ENCODE results near the gene AATF. TPM values are rescaled to one million over a fixed set of nuclear protein-coding genes. Genes with fewer than 3 reads are reported as not detected.

AATF gene
- total RNA-seq: 100 to 1,000 TPM; 159 to 191 (median 177) TPM

DNA sequence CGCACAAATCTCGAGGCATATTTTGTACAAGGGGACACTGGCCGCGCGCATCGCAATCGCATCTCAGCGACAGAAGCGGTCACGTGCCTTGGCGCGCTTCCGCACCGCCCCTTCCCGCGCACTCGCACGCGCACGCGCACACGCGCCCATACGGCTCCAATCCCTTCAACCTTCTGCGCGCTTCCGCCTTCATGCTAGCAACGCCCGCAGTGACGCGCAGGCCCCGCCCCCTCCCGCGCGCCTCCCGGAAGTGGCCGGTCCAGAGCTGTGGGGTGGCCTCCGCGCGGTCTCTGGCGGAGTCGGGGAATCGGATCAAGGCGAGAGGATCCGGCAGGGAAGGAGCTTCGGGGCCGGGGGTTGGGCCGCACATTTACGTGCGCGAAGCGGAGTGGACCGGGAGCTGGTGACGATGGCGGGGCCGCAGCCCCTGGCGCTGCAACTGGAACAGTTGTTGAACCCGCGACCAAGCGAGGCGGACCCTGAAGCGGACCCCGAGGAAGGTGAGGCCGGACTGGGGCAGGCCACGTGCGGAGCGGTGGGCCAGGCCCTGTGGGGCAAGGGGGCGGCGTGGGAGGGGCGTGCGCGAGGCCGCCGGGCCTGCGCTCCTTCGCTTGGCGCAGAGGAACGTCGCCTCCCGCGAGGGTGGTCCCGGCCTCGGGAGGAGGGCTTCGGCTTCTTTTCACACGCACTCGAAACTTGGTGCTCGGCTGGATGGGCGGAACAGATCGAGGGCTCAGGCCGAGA is at the start of gene AATF:
TSS of gene AATF (plus strand) at position 238 of the 744 bp plus-strand sequence. CDS start at position 410, 172 bp downstream.
- Mint-ChIP-seq H3K4me3 (peak within 1 kb of the TSS; percentile 98), H3K27me3 (ENCODE audit: low read depth) (peaks cover 35% of the 10 kb centered on the region), H3K4me1 (ENCODE audit: low read depth) (peaks cover 46% of the 10 kb centered on the region), H3K9me3 (no peaks in the 10 kb centered on the region), H3K36me3 (ENCODE audit: insufficient read depth) (peaks cover 37% of the 10 kb centered on the region)
- ATAC-seq: peak; percentile 97 to 98
- DNase-seq: peak; percentile 94

DNA sequence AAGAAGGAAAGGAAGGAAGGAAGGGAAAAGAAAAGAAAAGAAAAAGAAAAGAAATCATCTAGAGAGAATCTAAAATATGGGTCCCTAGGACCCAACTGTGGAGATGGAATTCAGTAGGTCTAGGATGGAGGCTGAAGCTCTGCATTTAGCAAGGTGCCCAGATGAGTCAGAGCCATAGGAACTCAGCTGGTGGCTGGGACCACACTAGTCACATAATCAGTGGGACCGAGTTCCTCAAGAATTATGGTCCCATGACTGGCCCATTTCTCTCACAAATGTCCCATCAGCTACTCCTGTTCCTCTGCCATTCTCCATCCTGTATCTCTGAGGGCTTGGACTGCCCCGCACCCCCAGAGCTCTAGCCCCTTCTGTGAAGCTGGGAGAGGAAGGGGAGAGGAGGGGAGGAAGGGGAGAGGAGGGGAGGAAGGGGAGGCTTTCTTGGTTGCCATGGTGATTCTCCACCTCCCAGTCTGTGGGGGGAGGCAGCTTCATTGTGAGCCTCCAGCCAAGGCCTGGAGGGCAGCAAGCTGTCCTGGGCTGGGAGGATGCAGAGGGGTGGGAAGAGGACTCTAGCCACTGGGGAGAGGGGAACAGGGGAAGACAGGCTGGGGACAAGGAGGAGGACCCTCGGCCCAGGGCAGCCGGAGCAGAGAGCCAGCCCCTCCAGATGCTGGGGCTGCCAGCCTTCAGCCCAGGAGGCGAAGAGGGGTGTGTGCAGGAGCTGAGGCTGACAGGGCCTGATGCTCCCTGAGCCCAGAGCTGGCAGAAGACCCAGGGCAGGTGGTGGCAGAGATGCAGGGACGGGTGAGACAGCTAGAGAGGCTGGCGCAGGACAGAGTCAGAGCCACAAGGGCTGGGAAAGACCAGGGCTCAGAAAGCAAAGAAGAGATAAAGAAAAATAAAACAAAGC is 49.2 kb upstream of the AATF start:
- Mint-ChIP-seq H3K4me3 (no peak overlapping the region), H3K36me3 (ENCODE audit: insufficient read depth) (no peaks in the 10 kb centered on the region), H3K9me3 (no peaks in the 10 kb centered on the region), H3K4me1 (ENCODE audit: low read depth) (no peaks in the 10 kb centered on the region), H3K27me3 (ENCODE audit: low read depth) (peaks cover 14% of the 10 kb centered on the region)
- ATAC-seq (no peak), DNase-seq (no peak)

GRCh38 chr17:36900160-36900512 is 48.6 kb upstream of the AATF start:
- no peaks in the 10 kb centered on the region for H3K9me3 Mint-ChIP-seq
- ATAC-seq (no peak), DNase-seq (no peak)

DNA sequence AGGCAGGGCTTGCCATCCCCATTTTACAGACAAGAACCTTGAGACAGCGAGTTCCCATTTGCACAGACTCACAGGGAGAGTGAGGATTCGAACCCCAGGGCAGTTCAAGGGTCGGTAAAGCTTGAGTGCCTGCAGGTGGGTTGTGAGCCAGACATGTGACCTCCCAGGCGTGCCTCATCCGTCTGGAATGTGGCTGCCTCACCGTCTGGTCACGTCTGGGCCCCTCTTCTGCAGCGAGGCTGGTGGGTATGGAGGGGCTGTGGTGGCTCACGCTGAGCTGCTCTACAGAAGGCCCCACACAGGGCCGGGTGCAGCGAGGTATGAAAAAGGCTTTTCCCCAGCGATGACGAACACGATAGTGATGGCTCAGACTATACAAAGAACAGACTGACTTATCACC is 47.2 kb upstream of the AATF start:
- ATAC-seq (no peak), DNase-seq (no peak)
- Mint-ChIP-seq H3K9me3 (no peaks in the 10 kb centered on the region), H3K4me1 (ENCODE audit: low read depth) (no peaks in the 10 kb centered on the region), H3K4me3 (no peak overlapping the region), H3K36me3 (ENCODE audit: insufficient read depth) (no peaks in the 10 kb centered on the region), H3K27me3 (ENCODE audit: low read depth) (peaks cover 16% of the 10 kb centered on the region)

More at GRCh38 chr17:36900160-36900512, 48.6 kb upstream of the AATF start:
- Mint-ChIP-seq H3K36me3 (ENCODE audit: insufficient read depth) (no peaks in the 10 kb centered on the region), H3K4me1 (ENCODE audit: low read depth) (no peaks in the 10 kb centered on the region), H3K27me3 (ENCODE audit: low read depth) (peaks cover 13% of the 10 kb centered on the region), H3K4me3 (no peak overlapping the region)

- H3K4me1 Mint-ChIP-seq (ENCODE audit: low read depth): no peaks in the 10 kb centered on the region
- ATAC-seq (no peak), DNase-seq (no peak)
- peaks cover 36% of the 10 kb centered on the region for H3K27me3 Mint-ChIP-seq (ENCODE audit: low read depth)
- no peaks in the 10 kb centered on the region for H3K36me3 Mint-ChIP-seq (ENCODE audit: insufficient read depth)
- H3K9me3 Mint-ChIP-seq: no peaks in the 10 kb centered on the region
- no peak overlapping the region for H3K4me3 Mint-ChIP-seq
These were observed 41.3 kb upstream of the AATF start for GRCh38 chr17:36907407-36907806.

DNA sequence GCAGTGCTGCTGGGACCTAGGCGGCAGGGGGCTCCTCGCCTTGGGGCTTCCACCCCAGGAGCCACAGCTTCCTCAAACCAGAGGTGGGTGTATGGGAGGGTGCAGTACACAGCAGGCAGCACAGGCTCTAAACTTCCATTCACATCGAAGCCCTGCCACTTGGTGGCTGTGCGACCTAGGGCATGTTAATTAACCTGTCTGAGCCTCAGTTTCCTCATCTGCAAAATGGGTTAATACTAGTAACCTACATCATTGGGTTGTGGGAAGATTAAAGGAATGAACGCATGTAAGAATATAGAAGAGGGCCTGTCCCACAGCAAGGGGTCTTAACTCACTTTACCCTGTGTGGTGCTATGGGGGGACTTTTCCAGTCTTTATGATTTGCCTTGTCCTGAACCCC is 38.2 kb upstream of the AATF start:
- Mint-ChIP-seq H3K4me1 (ENCODE audit: low read depth) (no peaks in the 10 kb centered on the region), H3K27me3 (ENCODE audit: low read depth) (peaks cover 37% of the 10 kb centered on the region), H3K9me3 (no peaks in the 10 kb centered on the region), H3K36me3 (ENCODE audit: insufficient read depth) (no peaks in the 10 kb centered on the region), H3K4me3 (no peak overlapping the region)
- DNase-seq (no peak), ATAC-seq (no peak)

GRCh38 chr17:36911001-36911400 is 37.8 kb upstream of the AATF start:
- Mint-ChIP-seq H3K9me3 (no peaks in the 10 kb centered on the region), H3K4me3 (no peak overlapping the region), H3K27me3 (ENCODE audit: low read depth) (peaks cover 37% of the 10 kb centered on the region), H3K36me3 (ENCODE audit: insufficient read depth) (no peaks in the 10 kb centered on the region), H3K4me1 (ENCODE audit: low read depth) (no peaks in the 10 kb centered on the region)
- no peak for DNase-seq
- no peak for ATAC-seq

- ATAC-seq: no peak
- Mint-ChIP-seq H3K9me3 (no peaks in the 10 kb centered on the region), H3K4me3 (no peak overlapping the region), H3K27me3 (ENCODE audit: low read depth) (peaks cover 31% of the 10 kb centered on the region), H3K36me3 (ENCODE audit: insufficient read depth) (no peaks in the 10 kb centered on the region), H3K4me1 (ENCODE audit: low read depth) (peaks cover 2% of the 10 kb centered on the region)
- no peak for DNase-seq
These were observed 35.6 kb upstream of the AATF start for GRCh38 chr17:36913132-36913531.

GRCh38 chr17:36918211-36918691 is 30.5 kb upstream of the AATF start:
- ATAC-seq (no peak), DNase-seq (no peak)
- Mint-ChIP-seq H3K36me3 (ENCODE audit: insufficient read depth) (no peaks in the 10 kb centered on the region), H3K27me3 (ENCODE audit: low read depth) (peaks cover 41% of the 10 kb centered on the region), H3K4me3 (no peak overlapping the region), H3K9me3 (no peaks in the 10 kb centered on the region), H3K4me1 (ENCODE audit: low read depth) (peaks cover 19% of the 10 kb centered on the region)

GRCh38 chr17:36919407-36919968 is 29.3 kb upstream of the AATF start:
- H3K9me3 Mint-ChIP-seq: no peaks in the 10 kb centered on the region
- H3K27me3 Mint-ChIP-seq (ENCODE audit: low read depth): peaks cover 42% of the 10 kb centered on the region
- H3K36me3 Mint-ChIP-seq (ENCODE audit: insufficient read depth): no peaks in the 10 kb centered on the region

DNA sequence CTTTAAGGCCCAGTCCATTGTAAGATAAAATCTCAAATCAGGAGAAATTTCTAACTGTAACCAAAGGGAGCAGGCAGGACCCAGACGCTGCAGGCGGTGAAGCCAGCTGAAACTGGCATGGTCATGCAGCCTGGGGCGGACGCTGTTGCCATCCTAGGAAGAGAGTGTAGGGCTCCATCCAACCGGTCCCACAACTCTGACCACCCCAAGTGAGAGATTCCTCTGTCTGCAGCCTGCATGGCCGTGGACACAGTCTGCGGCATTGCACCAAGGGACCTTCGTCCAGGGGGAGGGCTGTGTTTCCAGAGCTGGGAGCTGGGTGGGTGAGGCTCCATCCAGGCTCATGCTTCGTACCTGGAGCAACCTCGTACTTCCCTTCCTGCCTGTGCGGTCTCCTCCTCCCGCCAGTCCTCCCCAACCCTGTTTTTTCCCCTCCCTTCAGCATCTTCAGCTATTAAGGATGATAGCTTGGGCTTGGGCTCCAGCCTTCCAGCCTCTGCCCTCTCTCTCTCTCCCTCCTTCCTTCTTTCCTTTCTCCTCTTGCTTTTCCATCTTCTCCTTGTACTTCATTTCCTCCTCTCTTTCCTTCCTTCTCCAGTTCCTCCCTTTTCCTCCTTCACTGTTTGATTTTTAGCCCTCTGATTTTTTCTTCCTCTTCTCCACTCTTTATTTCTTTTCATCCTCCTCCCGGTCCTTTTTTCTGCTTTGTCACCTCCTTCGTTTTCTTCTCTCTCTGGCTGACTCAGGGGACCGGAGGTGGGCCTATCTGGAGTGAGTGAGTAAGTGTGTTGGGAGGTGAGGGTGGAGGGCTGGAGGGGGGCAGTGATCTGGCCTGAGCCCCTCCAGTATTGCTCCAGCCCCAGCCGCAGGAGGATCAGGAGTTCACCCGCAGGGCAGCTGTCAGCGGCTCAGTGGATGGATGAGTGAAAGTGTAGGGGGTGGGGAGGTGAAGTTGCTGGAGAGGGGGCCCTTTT is 28.4 kb upstream of the AATF start:
- Mint-ChIP-seq H3K9me3 (no peaks in the 10 kb centered on the region), H3K36me3 (ENCODE audit: insufficient read depth) (no peaks in the 10 kb centered on the region), H3K4me3 (peak overlapping the region; percentile 8), H3K4me1 (ENCODE audit: low read depth) (peaks cover 19% of the 10 kb centered on the region), H3K27me3 (ENCODE audit: low read depth) (peaks cover 39% of the 10 kb centered on the region)
- ATAC-seq (peak; percentile 45 to 47), DNase-seq (no peak)

More at GRCh38 chr17:36919407-36919968, 29.3 kb upstream of the AATF start:
- DNase-seq (no peak), ATAC-seq (no peak)
- H3K4me1 Mint-ChIP-seq (ENCODE audit: low read depth): peaks cover 19% of the 10 kb centered on the region
- H3K4me3 Mint-ChIP-seq: no peak overlapping the region

- DNase-seq (no peak), ATAC-seq (peak; percentile 89 to 93)
- H3K36me3 Mint-ChIP-seq (ENCODE audit: insufficient read depth): no peaks in the 10 kb centered on the region
- peaks cover 19% of the 10 kb centered on the region for H3K4me1 Mint-ChIP-seq (ENCODE audit: low read depth)
- H3K4me3 Mint-ChIP-seq: no peak overlapping the region
- peaks cover 38% of the 10 kb centered on the region for H3K27me3 Mint-ChIP-seq (ENCODE audit: low read depth)
- no peaks in the 10 kb centered on the region for H3K9me3 Mint-ChIP-seq
These were observed 27.5 kb upstream of the AATF start for GRCh38 chr17:36921095-36921851.

DNA sequence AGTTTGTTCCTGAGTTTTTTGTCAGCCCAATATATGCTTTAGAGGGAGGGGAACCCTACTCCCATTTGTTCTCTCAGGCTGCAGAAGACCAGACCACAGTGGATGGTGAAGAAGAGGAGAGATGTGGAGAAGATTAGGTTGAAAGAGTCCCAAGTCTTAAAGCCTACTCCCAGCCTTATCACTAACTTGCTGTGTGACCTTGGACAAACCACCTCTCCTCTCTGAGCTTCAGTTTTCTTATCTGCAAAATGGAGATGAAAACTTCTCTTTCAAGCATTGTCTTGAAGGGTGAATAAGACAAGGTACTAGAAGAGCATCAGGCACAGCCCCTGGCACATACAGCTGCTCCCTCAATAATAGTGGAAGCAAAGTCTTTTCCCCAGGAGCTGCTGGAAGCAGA is 26.6 kb upstream of the AATF start:
- H3K27me3 Mint-ChIP-seq (ENCODE audit: low read depth): peaks cover 42% of the 10 kb centered on the region

More for the DNA sequence above, 26.6 kb upstream of the AATF start:
- no peaks in the 10 kb centered on the region for H3K9me3 Mint-ChIP-seq
- H3K36me3 Mint-ChIP-seq (ENCODE audit: insufficient read depth): no peaks in the 10 kb centered on the region
- peaks cover 19% of the 10 kb centered on the region for H3K4me1 Mint-ChIP-seq (ENCODE audit: low read depth)
- no peak overlapping the region for H3K4me3 Mint-ChIP-seq
- ATAC-seq: no peak
- no peak for DNase-seq

Data from activated T-cell treated with anti-CD3 and anti-CD28 coated beads, Interleukin-2, amount 50 U/mL, for 4 hours (primary cell).